GM06990 (cell line): ENCODE results near the gene BRD4.

Experiments used
- DNase-seq: peaks from one replicate; pipeline ENCODE4 v3.0.0-alpha.2; 2011; ENCODE audit not compliant: insufficient read length; ENCODE audit errors: extremely low read depth
- H3K27me3 ChIP-seq: replicated peaks from 2 replicates; pipeline ENCODE4 v1.6.0; 2011; ENCODE audit warnings: low read length; ENCODE audit not compliant: control insufficient read depth, insufficient read depth
- H3K36me3 ChIP-seq: 2 replicates; pipeline ENCODE4 v1.5.1; 2011; ENCODE audit warnings: low read length; ENCODE audit not compliant: control insufficient read depth, insufficient read depth
- H3K4me3 ChIP-seq: replicated peaks from 2 replicates; pipeline ENCODE4 v1.5.1; 2011; ENCODE audit warnings: low read depth, mild to moderate bottlenecking, control low read depth, low read length
- TF ChIP-seq, protein P1 (sequence below): IDR thresholded peaks from 2 replicates; pipeline ENCODE4 v1.5.1; 2011; ENCODE audit warnings: low read length, control low read depth, mild to moderate bottlenecking, inconsistent platforms; ENCODE audit not compliant: insufficient read depth, poor library complexity, severe bottlenecking

The BRD4 gene

DNA sequence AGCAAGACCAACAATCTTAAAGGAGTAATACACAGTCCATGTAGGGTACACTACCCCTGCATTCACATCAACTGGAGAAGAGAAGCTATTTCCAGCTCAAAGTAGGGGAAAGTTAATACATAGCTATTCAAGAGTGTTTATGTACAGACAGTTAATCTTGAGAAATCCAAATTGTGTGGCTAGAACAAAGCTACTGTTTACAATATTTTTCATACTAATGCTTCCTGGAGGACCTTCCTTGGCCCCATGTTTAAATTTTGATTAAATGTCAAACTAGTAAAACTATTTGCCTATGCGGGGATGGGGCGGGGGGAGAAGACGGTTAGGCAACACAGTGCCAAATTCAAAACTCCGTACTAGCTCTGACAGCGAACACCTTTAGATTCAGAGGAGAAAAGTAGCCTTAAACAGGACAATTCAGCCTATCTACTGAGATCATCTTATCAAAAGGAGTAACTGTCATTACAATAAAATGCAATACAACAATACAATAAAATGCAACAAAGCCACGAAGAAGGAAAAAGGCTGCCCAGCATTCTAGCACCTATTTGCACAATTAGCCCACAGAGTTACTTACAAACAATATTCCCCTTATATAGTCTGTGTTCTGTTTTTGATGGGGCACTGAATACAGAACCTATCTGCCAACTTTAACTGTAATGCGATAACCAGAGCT, 29.1 kb downstream of the BRD4 start:
- H3K36me3 ChIP-seq, result peaks cover 2% of the 10 kb centered on the region; the same call in 1 of the 2 replicates
- TF ChIP-seq, protein P1, sequence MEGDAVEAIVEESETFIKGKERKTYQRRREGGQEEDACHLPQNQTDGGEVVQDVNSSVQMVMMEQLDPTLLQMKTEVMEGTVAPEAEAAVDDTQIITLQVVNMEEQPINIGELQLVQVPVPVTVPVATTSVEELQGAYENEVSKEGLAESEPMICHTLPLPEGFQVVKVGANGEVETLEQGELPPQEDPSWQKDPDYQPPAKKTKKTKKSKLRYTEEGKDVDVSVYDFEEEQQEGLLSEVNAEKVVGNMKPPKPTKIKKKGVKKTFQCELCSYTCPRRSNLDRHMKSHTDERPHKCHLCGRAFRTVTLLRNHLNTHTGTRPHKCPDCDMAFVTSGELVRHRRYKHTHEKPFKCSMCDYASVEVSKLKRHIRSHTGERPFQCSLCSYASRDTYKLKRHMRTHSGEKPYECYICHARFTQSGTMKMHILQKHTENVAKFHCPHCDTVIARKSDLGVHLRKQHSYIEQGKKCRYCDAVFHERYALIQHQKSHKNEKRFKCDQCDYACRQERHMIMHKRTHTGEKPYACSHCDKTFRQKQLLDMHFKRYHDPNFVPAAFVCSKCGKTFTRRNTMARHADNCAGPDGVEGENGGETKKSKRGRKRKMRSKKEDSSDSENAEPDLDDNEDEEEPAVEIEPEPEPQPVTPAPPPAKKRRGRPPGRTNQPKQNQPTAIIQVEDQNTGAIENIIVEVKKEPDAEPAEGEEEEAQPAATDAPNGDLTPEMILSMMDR, result no peak
- no peak overlapping the region for H3K4me3 ChIP-seq
- no peak for DNase-seq
- no peaks in the 10 kb centered on the region for H3K27me3 ChIP-seq

DNA sequence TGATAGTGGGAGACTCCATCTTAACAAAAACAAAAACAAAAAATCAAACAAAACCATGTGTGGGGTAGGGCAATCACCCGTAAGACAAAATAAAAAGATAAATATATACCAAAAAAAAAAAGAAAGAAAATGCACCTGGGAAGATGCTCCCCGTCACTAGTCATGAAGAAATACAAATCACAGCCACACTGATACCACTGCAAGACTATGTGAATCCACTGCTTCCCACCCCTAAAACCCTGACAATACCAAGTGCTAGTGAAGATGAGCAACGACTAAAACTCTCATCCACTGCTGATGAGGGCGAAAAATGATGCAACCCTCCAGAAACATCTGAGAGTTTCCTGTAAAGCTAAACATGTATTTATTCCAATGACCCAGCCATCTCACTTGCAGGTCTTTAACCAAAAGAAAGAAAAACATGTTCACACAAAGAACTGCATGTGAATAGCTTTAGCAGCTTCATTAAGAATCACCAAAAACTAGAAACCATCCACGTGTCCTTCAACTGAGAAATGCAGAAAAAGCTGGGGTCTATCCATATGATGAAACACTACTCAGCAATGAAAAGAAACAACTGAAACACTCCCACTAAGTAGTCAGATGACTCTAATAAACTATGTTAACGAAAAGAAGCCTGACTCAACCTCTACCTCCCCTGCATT, 31.7 kb downstream of the BRD4 start:
- H3K4me3 ChIP-seq, result no peak overlapping the region
- TF ChIP-seq, protein P1, result no peak
- no peaks in the 10 kb centered on the region; the same call in 1 of the 2 replicates for H3K36me3 ChIP-seq
- H3K27me3 ChIP-seq, result no peaks in the 10 kb centered on the region
- no peak for DNase-seq

DNA sequence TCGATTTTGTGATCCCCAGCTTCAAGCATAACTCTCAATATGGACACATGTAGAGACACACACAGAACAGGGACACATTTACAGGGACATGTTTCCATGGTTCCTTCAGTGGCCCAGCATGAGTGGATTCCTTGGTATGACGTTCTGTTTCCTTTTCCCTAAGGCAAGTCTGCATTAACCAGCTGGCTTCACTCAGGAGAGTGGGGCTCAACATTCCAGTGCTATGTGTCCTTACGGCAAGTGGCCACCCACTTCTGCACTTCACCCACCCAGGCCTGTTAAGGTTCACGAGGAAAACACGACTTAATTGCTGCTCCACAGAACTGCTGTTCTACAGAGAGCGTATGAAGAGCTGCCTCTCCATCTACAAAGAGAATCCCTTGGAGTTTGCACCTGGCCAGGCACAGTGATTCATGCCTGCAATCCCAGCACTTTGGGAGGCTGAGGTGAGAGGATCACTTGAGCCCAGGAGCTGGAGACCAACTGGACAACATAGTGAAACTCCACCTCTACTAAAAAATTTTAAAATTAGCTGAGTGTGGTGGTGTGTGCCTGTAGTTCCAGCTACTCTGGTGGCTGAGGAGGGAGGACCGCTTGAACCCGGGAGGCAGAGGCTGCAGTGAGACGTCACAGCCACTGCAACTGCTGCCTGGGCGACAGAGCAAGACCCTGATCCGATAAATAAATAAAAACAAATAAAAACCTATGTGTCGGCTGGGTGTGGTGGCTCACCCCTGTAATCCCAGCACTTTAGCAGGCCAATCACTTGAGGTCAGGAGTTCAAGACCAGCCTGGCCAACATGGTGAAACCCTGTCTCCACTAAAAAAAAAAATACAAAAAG, 32.5 kb downstream of the BRD4 start:
- H3K4me3 ChIP-seq, result no peak overlapping the region
- DNase-seq, result no peak
- no peaks in the 10 kb centered on the region for H3K27me3 ChIP-seq
- H3K36me3 ChIP-seq, result no peaks in the 10 kb centered on the region; the same call in 1 of the 2 replicates
- TF ChIP-seq, protein P1, result no peak

DNA sequence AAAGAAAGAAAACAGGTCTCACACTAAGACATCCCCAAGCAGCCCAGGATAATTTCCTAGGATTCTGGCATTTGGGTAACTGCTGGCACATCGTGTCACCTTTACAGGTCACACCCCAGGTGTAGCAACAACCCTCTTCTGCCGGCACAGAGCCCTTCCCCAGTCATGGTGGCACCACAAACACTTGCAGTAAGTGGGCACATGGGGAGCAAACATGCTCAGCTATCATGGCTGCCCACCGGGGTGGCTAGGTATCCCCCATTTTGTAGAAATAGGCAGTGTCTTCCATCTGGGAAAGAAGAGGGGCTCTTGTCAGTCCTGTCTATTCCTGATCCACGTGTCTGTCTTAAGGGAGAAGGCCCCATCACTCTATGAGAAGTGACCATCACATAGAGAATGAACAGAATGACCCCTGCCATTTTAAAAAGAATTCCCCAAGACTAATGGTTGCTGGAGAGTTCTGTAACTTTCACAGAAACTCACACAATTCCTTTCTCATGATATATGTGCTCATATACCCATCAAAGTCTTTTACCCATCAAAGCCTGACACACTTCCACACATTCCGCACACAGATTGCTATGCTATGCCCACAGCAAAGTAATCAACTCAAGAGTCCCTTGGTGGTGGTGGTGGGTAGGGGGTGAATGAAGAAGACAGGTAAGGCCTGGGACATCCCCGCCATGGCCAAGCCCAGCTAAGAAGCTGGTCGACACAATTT, 33.3 kb downstream of the BRD4 start:
- no peak overlapping the region for H3K4me3 ChIP-seq
- no peak for DNase-seq
- no peaks in the 10 kb centered on the region for H3K27me3 ChIP-seq
- H3K36me3 ChIP-seq, result no peaks in the 10 kb centered on the region; the same call in 1 of the 2 replicates
- TF ChIP-seq, protein P1, result no peak

DNA sequence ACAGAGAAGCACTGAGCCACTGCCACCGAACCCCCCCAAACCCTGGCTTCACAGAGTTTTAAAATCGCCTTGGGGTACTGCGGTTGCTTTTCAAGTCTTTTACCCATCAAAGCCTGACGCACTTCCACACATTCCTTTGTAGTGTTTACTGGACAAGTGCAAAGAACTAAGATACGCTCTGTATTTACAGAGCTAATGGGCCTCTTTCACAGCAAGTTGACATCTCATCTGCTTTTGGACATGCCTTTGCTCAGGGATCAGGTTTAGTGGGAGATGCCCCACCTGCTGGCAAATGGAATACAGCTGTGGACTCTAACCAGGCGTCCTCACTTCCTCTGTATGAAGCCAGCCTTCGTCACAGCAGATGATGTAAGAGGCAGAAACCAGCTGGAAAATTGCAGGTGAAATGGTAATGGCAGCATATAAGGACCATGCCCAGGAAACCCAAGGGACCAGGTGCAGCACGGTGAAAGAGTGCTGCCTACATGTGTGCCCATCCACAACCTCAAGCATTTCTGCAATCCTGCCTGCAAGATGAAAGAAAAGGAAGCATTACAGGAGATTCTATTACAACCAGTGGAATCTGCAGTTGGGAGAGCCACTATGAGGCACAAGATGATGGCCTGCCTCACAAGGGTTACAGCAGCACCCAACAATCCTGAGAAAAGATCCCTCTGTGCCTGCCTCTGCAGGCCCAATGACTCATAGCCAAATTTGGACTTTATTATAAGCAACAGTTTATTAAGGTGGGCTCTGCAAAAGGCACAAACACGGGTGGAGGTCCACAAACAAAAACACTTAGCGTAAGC, 34.7 kb downstream of the BRD4 start:
- TF ChIP-seq, protein P1, result no peak
- Histone ChIP-seq H3K4me3 (no peak overlapping the region), H3K27me3 (no peaks in the 10 kb centered on the region), H3K36me3 (no peaks in the 10 kb centered on the region; the same call in 1 of the 2 replicates)
- DNase-seq, result no peak
